AG04449 (cell line): Measurements from ENCODE around the gene S100A11.
A peak's percentile ranks its signal among the peaks of the same experiment; 100 is the strongest.

Experiments
- CTCF ChIA-PET: fragments of 350-600 bp; formaldehyde crosslinking; extraction: SDS; loops from one replicate; lab custom pipeline; 2021; ENCODE audit warnings: antibody characterized with exemption; lab: Yijun Ruan, JAX
- POLR2A ChIA-PET: fragments of 400-600, 350-600 bp; formaldehyde crosslinking; extraction: SDS; loops from one replicate; lab custom pipeline; 2020; ENCODE audit warnings: antibody characterized with exemption, inconsistent platforms; lab: Yijun Ruan, JAX
- DNase-seq: peaks from one replicate; pipeline ENCODE4 v3.0.0-alpha.2; 2010; ENCODE audit warnings: low read depth, low spot score
- H3K4me3 ChIP-seq: 2 replicates; pipeline ENCODE4 v1.5.1; 2011; ENCODE audit warnings: low read depth, mild to moderate bottlenecking, control low read depth, low read length
- TF ChIP-seq, protein P1 (sequence below): IDR thresholded peaks from one replicate; pipeline ENCODE4 v1.5.1; 2011; ENCODE audit warnings: mild to moderate bottlenecking, moderate library complexity, low read length, control low read depth, inconsistent platforms; ENCODE audit not compliant: insufficient read depth; ENCODE audit errors: missing control alignments

S100A11 gene

DNA sequence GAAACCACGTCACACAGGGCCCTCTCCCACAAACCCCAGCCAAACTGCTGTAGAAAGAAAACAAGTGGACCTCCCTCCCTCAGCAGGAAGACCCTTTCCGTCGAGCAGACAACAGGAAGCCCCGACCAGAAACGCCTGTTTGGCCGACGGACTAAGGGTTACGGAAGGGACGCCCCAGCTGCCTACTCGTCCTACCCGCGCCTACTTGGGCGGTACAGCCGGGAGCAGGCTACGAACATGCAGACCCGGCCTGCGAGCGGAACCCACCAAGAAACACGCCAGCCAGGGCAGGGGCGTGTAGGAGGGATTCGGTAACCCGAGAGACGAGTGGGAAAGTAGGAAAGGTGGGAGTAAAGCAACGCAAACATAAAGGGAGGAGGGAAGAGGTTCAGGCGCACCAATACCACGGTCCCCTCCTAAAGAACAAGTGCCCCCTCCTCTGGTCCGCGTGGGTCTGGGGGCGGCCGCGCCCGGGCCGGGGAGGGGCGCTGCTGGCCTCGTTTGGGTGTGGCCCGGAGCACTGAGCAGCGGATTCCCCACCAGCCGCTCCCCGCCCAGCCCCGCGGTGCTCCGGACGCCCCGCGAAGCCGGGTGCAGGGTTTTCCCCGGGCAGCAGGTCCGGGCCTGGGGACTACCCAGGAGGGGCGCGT, 43.6 kb downstream of the S100A11 start:
- TF ChIP-seq, protein P1, sequence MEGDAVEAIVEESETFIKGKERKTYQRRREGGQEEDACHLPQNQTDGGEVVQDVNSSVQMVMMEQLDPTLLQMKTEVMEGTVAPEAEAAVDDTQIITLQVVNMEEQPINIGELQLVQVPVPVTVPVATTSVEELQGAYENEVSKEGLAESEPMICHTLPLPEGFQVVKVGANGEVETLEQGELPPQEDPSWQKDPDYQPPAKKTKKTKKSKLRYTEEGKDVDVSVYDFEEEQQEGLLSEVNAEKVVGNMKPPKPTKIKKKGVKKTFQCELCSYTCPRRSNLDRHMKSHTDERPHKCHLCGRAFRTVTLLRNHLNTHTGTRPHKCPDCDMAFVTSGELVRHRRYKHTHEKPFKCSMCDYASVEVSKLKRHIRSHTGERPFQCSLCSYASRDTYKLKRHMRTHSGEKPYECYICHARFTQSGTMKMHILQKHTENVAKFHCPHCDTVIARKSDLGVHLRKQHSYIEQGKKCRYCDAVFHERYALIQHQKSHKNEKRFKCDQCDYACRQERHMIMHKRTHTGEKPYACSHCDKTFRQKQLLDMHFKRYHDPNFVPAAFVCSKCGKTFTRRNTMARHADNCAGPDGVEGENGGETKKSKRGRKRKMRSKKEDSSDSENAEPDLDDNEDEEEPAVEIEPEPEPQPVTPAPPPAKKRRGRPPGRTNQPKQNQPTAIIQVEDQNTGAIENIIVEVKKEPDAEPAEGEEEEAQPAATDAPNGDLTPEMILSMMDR, result no peak
- POLR2A ChIA-PET, result interaction anchor here (1.0 to 2.5 kb wide), 5 partner anchors 13 to 57 kb away, joined by 3 to 13 read pairs (median 5); partner anchors contain the start of gene S100A11
- H3K4me3 ChIP-seq, result peak overlapping the region; percentile 94
- DNase-seq, result no peak
- CTCF ChIA-PET, result interaction anchor here (0.6 to 17.4 kb wide), 8 partner anchors 9 to 1516 kb away, joined by 3 to 605 read pairs (median 8); no protein-coding TSS in a partner anchor

DNA sequence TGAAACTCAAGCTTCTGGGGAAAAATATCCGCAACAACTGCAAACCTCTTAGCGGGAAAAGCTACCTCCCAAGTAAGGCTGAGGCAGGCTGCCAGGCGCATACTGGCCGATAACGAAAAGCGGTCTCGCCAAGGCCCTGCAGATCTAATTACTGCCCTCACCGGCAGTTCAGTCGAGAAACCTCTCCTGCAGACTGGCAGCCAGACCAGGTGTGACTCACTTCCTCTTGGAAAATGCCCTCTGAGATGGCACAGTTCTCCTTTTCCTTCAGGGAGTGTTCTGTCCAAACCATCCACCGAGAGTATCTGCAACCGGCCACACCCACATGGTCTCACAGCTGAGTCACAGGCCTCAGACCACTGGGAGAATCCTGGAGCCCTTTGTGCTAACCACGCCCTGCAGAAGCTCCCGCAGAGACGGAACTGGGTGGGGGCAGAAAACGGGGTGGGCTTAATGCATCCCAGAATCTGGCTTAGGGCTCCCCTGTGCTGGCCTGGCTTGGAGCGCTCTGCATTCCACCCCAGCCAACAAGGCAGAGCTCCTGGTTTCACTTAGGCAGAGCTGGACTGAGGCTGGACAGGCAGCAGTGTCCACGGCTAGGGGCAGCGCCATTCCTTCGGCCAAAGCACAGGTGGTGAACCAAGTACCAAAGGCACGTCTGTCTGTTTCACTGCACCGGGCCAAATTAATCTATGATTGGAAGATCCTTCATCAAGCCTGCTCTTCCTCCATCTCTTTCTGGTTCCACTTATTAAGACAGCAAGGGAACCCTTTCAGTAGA, 44.3 kb downstream of the S100A11 start:
- DNase-seq, result no peak
- TF ChIP-seq, protein P1, result no peak
- ChIA-PET POLR2A (interaction anchor here (0.7 to 2.5 kb wide), 7 partner anchors 9 to 57 kb away, joined by 3 to 13 read pairs (median 5); partner anchors contain the start of gene S100A11), CTCF (interaction anchor here (0.6 to 2.9 kb wide), 11 partner anchors 9 to 1517 kb away, joined by 3 to 20 read pairs (median 5); no protein-coding TSS in a partner anchor)
- peak overlapping the region; percentile 94 for H3K4me3 ChIP-seq

DNA sequence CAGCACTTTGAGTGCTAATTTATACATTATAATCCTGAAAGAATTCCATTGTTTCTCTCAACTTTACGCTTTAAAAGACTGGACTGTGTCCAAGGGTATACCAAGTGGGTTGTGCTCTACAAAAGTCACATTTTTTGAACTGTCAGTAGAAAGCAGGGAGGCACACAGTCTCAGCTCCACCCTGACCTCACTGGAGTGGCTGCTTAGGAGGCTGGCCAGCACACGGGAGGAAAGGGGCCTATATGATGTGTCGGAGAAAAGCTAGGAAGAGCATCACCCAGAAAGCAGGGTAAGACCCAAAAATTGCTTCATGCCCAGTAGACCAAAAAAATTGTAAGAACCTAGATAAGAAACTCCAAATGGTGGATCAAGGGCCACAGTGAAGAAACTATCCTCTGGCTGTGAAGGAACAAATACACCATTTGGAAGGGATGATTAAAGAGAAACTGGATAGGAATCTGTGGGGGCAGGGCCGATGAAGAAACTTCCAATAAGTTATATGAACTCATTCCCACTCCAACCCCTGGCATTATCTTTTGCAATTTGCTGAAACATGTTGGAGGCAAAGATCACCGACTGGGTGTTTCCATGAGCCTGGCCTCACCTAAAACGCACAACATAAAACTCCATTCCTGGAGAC, 45.0 kb downstream of the S100A11 start:
- TF ChIP-seq, protein P1, result no peak
- DNase-seq, result no peak
- H3K4me3 ChIP-seq, result peak overlapping the region; percentile 94
- ChIA-PET POLR2A (interaction anchor here (0.7 to 2.5 kb wide), 5 partner anchors 10 to 50 kb away, joined by 3 to 13 read pairs (median 5); no protein-coding TSS in a partner anchor), CTCF (interaction anchor here (0.6 to 2.9 kb wide), 12 partner anchors 9 to 103 kb away, joined by 3 to 20 read pairs (median 4); no protein-coding TSS in a partner anchor)

DNA sequence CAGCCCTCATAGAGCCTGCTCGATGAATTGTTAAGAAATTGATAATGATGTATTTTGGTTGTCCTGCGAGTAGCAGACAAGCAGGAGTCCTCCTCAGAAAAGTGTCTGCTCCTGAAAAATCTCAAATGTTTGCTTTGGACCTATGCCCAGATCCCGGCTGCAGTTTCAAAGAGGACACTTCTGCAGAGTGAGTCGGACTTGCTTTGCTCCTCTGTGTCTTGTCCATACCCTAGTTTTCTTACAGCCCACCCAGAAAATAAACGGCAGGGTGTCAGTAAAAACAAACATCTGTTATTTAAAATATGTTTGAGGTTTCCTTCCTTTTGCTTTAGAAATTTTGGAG, 46.0 kb downstream of the S100A11 start:
- CTCF ChIA-PET, result interaction anchor here (1.2 to 12.8 kb wide), 8 partner anchors 8 to 102 kb away, joined by 3 to 120 read pairs (median 8); no protein-coding TSS in a partner anchor

DNA sequence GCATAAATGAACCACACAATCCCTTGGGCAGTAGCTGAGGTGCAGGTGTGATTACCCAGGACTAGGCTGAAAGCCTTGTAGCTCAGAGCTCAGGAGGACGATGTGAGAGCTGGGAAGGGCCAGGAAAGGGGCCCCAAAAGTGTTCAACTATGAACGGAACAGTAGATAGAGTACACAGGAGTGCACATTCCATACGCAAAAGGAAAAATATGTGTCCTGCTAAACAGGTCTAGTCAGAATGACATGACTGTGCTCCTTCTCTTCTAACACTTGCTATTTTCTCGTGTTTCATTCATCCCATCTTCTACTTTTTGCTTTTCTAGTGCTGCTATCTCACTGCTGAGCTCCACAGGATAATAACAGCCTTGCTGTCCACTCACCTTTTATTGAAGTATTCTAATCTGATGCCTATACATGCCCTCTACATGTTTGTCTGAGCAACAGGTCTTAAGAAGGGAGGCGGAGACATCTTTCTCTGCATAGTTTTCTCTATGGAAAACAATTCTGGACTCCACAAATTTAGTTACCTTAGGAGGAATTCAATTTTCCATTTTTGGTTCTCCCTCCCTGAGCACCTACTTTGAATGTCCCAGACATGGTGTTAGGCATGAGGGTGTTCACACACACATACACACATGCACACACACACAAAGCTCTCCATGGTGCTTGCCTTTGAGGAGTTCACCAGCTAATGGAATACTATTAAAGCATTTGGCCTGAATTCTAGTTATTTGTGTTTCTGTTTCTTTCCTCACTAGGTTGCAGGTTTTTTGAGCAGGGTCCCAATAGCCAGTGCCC, 46.5 kb downstream of the S100A11 start:
- TF ChIP-seq, protein P1, result no peak
- ChIA-PET POLR2A (interaction anchor here (0.6 to 1.1 kb wide), 6 partner anchors 10 to 81 kb away, joined by 3 to 4 read pairs (median 4); partner anchors contain the start of genes S100A11 and THEM4), CTCF (interaction anchor here (0.9 to 12.8 kb wide), 6 partner anchors 10 to 102 kb away, joined by 3 to 120 read pairs (median 6); no protein-coding TSS in a partner anchor)
- no peak for DNase-seq
- peak overlapping the region; percentile 24 for H3K4me3 ChIP-seq

More for the DNA sequence above, 46.0 kb downstream of the S100A11 start:
- H3K4me3 ChIP-seq, result peak overlapping the region; percentile 24
- POLR2A ChIA-PET, result no interaction called here
- TF ChIP-seq, protein P1, result no peak
- DNase-seq, result no peak
